Fibroblast of gingiva (primary cell): Measurements from ENCODE around the gene FANCL.
A peak's percentile ranks its signal among the peaks of the same experiment; 100 is the strongest.
"Not testable (repeated sequence)": the region's sequence is repeated elsewhere in the genome, so short reads cannot be mapped to it uniquely, and the experiment has no call there.

Experiments used
- DNase-seq: peaks from one replicate; pipeline ENCODE4 v3.0.0-alpha.2; 2011; ENCODE audit warnings: low read depth

FANCL gene

DNA sequence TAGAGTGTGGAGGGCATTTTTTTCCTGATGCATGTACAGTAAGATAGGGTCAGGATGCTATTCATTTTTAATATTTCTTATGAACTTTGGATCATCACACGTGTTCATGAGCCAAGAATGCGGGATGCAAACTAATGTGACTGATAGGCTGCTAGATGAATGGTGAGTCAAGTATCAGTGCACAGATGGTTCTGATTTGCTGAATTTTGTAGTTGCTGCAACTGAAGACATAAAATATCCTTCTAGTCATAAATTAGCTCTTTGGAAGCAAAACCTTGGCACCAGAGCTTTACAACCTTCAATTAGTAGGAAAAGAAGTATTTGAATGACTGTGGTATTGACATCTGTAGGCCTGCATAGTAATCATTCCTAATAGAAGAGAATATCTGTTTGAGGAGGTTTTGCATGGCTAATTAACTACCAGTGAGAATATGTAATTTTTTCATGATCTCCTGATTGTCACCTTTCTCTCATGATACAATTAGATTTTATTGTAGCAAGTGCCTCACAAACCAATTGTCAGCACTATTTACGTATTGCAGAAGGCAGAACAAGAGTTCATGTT lies 100.5 kb downstream of the FANCL start:
- DNase-seq, result peak; percentile 72

DNA sequence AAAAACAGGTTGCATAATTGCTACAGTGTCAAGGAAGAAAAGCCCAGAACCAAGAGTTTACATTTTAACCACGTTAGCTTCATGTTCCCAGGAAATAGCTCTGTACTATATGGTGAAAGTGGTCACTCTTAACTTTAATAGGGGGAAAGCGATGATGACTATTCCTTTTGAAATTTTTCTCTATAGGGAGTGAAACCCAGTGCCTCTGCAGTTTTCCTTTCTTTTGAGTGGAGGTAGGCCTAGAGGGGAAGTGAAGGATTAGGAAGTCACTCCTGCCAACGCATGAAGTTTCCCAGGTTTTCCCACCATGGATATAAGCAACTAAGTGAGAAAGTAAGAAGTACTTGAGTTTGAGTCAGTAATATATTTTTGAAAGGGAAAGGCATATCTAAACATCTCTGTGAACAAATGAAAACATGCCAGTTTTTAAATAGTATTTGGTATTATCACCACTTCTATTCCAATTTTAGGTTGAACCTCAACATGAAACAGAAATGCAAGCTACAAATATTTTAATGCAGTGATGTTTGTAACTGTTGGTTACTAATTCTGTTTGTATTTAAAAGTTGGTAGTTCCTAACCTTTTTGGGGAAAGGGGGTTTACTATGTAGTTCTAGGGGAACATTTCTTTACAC lies 102.6 kb downstream of the FANCL start:
- no peak for DNase-seq

DNA sequence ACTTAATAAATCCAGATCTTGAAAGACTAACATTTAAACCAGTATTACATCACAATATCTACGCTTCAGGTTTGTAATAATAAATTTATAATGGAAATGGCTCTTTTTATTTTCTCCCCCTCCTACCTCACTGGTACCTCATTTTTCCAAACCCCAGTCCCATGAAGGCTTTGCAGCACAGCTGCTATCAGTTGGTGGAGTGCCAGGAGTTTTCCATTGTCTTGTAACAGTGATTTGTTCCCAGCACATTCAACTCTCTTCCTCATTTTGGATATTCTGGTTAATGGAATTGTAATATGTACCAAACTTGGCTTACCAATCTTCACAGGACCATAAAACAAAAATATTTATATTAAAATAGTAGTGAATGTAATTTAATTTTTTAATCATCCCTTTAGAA lies 103.3 kb downstream of the FANCL start:
- DNase-seq, result no peak

DNA sequence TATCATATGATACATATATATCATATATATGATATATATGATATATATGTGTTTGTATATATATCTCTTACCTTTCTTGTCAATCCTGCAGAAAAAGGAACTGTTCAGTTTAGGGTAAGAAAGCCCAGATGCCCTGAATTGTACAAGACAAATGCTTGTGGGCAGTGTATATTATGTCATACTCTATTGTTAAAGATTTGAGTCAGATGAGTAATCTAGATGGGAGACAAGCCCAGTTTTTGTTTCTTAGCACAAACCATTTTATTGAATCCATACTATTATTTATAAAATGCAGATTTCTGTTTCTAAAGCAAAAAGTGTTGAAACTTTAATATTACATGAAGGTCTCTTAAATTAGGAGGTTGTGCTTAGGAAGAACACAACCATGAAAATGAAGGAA lies 103.9 kb downstream of the FANCL start:
- peak; percentile 54 for DNase-seq

DNA sequence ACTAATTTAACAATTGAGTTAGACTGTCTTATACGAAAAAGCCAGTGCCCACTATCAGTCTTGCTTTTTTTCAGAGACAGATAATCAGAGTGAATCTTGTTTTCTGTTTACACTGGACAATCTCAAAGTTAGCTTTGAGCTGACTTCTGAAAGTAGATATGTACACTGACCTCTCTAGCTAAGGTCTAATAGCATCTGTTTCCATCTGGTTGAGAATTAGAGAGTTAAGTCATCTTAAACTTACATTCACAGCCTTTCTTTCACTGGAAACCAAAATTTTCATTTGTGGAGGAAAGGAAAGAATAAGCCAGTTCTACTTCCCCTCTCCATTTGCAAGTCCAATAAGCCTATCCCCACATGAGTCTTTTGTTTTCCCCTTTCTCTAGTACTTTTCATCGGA lies 105.3 kb downstream of the FANCL start:
- DNase-seq, result no peak

DNA sequence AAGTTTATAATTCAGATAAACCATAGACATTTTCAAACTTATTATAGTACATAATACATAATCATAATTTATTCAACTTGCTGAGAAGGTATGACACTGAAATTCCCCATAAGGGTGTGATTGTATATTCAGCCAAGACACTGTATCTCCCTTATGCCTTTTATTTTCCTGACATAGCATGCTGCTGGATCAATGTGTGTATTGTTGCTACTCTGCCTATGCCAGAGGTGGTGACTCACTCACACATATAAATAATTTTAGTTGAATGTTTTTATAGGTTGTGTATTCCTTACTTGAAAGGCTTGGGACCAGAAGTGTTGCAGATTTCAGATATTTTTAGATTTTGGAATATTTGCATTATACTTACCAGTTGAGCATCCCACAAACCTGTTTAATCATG lies 107.7 kb downstream of the FANCL start:
- no peak for DNase-seq

DNA sequence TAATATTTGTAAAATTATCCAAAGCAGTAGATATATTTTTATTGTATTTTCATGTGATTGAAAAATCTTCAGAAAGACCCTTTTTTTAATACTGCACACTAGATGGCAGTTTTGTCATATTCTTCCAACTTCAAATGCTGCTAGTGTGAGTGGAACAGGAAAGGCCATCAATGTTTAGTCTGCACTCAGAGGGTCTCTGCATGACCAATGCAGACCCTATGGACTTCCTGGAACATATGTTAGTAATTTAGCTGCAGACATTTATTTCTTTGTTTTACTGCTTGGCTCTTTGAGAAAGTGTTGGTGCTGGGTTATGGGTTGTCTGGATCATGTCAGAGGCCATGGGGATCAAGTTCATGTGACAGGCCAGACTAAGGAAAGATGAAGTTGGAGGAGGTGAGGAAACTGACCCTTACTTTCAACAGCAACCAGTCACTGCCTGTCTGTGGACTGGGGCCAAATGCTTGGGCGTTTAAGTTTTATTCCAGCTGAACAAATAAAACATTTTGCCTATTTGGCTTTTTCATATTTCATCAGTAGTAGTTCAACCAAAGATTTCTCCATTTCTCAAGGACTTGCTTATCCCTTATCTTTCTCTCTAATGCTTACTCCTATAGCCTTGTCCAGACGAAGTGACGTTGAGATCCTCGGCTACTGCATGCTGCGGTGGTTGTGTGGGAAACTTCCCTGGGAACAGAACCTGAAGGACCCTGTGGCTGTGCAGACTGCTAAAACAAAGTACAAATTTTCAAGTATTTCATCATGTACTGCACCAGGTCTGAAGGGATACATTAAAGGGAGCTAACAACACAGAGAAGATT lies 109.7 kb downstream of the FANCL start:
- peak; percentile 56 for DNase-seq

DNA sequence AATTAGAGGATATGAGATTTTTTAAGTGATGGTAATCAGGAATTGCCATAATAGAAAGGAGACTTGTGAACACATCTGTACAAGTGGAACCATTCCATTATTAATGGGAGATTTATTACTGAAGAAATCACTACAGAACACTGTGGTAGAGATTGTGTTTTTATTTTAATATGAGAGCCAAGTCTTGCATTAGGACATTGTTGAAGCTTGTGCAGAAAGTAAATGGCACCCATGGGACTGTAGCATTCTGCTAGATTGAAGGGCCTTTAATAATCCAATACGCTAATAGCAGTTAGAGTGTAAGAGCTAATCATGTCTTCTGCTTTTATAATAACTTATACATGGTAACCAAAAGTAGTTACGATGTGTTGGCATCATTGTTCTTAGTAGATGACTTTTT lies 110.9 kb downstream of the FANCL start:
- DNase-seq, result no peak

DNA sequence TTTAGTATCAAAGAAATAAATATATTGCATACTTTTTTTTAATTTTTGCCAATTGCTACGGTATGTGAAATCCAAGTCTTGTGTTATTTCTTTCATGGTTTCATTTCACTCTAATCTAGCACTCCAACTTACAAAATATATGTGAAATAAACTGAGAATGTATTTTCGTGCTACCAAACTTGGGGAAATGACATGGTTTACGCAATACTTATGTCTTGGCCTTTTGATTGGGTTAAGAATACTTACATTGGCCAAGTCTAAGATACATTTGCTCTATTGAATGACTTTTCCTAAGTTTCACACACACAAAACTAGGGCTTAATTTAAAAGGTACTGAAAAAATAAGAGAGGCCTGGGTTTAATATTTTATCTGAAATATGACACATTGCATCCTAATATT lies 114.0 kb downstream of the FANCL start:
- DNase-seq, result no peak

DNA sequence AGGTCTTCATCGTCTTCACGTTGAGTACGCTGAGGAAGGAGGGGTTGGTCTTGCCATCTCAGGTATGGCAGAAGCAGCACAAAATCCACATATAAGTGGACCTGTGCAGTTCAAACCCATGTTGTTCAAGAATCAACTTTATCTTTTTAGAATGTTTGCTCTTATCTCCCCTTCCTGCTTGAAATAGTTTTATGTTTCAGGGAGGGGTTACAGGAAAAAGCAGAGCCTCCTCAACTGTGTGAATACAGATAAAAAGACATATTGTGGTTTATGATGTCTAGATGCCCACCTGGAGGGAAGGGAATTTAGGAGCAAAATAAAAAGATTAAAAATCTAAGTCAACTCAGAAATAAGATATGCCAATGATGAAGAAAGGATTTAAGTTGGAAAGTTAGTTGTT lies 118.6 kb downstream of the FANCL start:
- no peak for DNase-seq

DNA sequence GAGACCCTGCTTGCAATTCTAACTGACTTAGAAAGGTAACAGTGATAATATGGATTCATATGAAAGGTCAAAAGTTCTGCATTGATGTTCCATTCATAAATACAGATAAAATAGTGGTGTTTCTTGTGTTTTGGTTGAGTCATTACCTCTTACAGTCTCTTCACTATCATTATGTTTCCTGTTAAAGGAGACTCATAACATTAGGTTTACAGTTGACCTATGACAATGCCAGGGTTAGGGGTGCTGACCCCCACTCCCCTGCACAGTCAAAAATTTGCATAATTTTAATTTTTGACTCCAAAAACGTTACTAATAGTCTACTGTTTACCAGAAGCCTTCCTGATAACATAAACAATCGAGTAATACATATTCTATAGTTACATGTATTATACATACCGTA lies 119.1 kb downstream of the FANCL start:
- no peak for DNase-seq

DNA sequence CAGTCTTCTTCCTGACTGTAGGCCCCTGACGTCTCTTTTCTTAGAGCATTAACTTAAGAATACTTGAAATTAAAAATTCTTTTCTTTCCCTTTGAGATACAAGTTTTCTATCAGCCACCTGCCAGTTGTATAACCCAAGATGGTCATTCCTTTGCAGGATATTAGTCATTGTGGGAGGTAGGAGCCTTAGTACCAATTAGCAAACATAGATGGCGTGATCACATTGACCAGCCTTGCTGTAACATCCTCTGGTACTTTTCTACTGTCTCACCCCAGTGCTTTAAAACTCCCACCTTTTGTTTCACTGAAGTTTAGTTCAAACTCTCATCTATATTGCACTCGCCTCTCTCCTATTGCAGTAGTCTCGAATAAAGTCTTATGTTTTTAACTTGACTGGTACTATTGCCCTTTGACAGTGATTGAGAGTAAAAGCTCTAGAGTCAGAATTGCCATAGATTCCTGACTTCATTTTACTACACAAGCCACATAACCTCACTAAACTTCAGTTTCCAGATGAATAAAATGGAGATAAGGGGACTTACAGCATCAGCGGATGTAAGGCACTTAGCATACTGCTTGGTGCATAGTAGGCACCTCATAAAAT lies 120.4 kb downstream of the FANCL start:
- DNase-seq, result no peak

DNA sequence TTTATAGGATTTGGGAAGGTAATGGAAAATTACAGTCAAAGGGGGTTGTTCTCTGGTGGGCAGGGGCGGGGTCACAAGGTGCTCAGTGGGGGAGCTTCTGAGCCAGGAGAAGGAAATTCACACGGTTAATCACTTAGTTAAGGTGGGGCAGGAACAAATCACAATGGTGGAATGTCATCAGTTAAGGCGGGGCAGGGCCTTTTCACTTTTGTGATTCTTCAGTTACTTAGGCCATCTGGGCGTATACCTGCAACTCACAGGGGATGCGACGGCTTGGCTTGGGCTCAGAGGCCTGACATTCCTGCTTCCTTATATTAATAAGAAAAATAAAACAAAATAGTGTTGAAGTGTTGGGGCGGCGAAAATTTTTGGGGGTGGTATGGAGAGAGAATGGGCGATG lies 127.6 kb downstream of the FANCL start:
- not testable (repeated sequence) for DNase-seq

DNA sequence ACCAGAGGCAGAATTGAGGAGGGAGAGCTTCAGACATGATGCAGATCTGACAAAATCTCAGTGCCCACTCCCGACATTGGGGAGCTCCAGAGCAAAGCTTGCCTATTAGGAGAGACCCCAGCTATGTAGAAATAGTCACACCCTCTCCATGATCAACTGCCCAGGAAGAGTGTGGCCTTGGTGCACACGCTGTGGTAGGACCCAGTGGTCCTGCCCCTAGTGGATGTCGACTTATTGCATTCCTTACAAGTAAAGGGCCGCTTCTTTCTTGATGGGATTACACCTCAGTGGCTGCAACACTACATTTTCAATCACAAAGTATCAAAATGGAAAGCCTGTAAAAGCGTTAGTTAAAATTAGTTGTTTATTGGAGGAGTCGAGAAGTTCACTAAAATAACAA lies 130.4 kb downstream of the FANCL start:
- DNase-seq, result no peak

DNA sequence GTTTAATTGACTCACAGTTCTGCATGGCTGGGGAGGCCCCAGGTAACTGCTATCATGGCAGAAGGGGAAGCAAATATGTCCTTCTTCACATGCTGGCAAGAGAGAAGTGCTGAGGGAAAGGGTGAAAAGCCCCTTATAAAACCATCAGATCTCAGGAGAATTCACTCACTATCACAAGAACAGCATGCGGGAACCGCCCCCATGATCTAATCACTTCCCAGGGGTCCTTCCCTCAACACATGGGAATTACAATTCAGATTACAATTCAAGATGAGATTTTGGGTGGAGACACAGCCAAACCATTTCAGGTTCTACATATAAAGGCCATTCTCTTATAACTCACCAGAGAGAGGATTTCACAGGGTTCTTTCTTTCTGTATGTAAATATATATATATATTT lies 131.6 kb downstream of the FANCL start:
- no peak for DNase-seq
